ENCODE results near the gene FMO3.

Gene FMO3

DNA sequence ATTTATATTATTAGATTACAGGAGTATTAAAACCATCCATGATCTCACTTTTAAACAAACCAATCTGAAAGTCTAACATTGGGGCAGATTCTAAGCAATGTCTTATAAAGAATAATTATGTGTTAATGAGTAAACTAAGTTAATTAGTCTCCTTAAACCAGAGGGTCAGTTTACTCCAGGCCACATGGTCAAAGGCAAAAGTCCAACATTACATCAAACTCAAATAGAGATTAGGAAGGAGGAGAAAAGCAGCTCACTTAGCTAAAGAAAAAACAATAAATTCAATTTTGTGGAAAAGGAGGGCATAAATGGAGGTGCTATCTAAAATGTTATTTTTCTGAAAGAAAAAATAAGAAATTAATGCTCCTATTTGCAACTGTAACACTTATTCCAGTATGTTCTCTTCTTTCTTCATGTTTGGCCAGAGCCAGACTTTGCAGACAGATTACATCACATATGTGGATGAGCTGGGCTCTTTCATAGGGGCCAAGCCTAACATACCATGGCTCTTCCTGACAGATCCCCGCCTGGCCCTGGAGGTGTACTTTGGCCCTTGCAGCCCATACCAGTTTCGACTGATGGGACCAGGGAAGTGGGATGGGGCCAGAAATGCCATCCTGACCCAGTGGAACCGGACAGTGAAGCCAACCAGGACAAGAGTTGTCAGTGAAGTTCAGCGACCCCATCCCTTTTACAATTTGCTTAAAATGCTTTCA is 70.1 kb downstream of the FMO3 start:
- DNase-seq = no peak

DNA sequence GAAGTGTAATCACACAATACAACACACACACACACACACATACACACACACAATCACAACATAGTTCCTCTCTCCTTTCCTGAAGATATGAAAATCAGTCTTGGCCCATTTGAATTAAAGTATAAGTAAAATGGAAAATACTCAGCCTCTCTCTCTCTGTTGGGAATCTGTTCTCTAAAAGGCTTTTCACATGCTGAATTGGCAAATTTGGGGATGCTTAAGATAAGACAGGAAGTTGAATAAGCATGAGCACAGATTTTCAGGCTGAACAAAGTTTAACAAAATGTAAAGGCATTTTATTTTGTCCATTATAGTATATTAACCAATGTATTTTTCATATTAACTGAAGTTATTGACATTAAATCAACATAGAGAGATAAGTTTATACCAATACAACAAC is 70.7 kb downstream of the FMO3 start:
- DNase-seq = no peak

DNA sequence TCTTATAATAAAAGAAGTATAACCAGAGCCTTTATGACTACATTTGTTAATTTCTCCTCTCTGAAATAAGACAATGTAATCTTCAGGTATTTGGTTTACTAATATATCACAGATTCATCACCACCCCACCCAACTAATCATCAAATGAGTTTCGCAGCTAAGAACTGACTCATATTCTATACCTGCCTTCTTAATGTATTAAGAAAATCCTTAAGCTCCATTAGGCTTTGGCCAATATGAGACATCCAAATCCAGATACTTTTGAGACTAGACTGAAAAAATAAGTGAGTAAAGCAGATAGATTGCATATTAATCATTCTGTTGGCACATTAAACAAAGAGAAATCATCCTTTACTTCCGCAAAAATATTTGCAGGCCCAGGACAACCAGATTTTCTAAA is 75.7 kb downstream of the FMO3 start:
- DNase-seq = no peak

All from activated CD4-positive, alpha-beta T cell treated with anti-CD3 and anti-CD28 coated beads, Interleukin-2, amount 50 U/mL, for 4 hours (primary cell).